GM12873 (cell line): Measurements from ENCODE around the gene TOMM7.

Source experiments
- CTCF ChIP-seq: IDR thresholded peaks from 2 replicates; pipeline ENCODE4 v1.5.1; 2012; ENCODE audit warnings: low read depth, mild to moderate bottlenecking, moderate library complexity, low read length, control low read depth; ENCODE audit not compliant: insufficient read depth; ENCODE audit errors: missing control alignments

The TOMM7 gene

GRCh38 chr7:22806752-22807151 is 15.9 kb downstream of the TOMM7 start:
- no peak for TF ChIP-seq CTCF

DNA sequence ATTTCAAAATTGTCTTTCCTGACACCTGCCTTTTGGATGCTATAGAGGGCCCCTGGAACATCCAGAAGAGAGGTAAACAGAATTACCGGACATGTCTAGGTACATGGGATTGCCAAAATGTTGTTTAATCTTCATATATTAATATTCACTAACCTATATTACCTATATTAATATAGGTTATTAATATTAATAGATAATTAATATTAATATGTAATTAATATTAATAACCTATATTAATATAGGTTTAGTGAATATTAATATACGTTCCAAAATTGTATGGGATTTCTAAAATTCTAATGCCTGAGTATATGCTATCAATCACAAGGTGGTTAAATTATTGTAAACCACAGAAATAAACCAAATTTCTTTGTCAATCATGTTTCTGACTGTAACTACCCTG is 17.4 kb downstream of the TOMM7 start:
- TF ChIP-seq CTCF = no peak

- TF ChIP-seq CTCF = no peak
Measured at GRCh38 chr7:22802426-22802825, 20.2 kb downstream of the TOMM7 start.

DNA sequence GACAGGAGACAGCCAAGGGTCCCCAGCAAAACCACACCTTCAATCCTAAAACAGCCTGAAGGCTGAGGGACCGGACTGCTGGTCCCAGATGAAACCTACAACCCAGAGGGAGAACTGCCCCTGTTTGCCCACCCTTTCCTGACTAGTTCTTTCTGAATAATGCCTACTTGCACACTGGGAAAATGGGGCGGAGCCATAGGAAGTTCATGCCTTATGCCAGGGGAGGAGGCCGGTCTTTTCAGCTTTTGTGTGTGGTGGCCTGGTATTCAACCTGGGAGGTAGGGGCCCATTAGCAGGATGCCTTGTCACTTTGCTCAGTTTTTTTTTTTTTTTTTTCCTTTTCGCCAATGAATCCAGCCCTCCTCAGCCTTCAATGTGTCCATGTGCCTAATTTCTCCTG is 20.7 kb downstream of the TOMM7 start:
- TF ChIP-seq CTCF = no peak

- TF ChIP-seq CTCF = no peak
Measured at GRCh38 chr7:22799633-22800032, 23.0 kb downstream of the TOMM7 start.

DNA sequence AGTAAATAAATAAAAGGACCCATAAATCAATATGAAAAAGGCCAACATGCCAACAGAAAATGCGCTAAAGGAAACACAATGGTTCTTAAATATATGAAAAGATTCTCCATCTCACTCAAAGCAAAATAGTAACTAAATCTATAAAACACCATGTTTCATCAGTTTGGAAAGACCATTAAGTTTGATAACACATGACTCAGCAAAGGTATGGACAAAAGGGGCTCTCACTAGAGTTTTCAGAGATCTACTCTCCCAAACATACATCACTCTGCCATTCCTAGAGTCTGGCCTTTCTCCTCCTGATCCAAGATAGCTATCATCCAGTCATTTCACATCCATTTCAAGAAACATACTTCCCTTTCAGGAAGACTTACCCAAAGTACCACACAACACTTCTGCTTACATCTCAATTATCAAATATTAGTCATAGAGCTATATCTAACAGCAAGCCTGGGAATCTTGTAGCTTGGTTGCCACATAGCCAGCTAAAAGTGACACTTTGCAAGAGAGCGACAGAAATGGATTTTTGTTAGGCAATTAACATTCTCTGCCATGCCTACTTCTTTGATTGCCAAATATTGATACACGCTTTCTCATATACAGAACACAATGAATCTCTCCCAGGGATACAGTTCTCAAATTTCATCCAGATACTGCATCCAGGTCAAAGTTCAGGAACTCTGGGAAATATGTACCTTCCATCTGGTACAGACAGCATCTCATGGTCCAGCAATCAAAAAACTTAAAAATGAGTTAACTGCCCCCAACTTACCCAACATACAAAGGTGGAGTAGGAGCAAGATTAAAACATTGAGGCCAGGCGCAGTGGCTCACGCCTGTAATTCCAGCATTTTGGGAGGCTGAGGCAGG is 28.8 kb downstream of the TOMM7 start:
- no peak for TF ChIP-seq CTCF

DNA sequence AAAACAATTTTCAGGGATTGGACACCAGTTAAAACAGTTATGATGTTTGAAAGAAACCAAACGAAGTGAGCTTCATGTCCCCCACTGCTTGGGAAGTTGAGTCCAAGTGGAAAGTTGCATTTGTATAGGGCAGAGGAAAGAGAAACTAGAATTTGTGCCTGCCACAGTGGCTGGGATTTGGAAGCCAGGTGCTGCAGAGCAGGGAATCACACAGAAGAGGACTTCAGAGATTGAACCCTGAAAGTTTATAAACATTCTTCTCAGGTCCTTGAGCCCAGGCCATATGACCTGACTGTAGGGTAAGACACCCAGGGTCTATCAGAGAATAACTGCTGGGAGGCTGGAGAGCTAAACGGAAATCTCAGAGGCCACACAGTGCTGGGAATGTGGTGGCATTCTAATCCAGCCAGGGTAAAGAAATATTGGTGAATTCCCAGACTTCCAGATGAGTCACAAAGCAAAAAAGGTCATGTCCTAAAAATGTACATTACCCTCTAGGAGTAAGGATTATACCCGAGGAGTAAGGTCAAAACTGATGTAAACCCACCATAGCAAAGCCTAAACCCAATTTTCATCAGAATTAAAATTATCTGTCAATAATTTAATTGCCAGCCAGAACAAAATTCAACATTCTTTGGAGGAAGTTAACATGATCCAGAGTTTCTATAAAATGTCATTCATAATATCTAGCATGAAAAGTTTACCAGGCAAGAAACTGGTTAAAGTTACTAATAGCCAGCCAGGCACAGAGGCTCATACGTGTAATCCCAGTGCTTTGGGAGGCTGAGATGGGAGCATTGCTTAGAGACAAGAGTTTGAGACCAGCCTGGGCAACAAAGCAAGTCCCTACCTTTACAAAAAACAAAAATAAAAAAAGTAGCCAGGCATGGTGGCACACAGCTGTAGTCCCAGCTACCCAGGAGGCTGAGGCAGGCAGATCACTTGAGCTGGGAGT is 31.2 kb downstream of the TOMM7 start:
- TF ChIP-seq CTCF = no peak
